HG02678 (cell line): Measurements from ENCODE around the gene TK1.
"Not testable (repeated sequence)": the region's sequence is repeated elsewhere in the genome, so short reads cannot be mapped to it uniquely, and the experiment has no call there.

Experiments
- ATAC-seq: cut with Tn5 transposase; IDR thresholded peaks from one replicate; pipeline ENCODE4 v1.9.1; 2021; ENCODE audit warnings: mild to moderate bottlenecking, moderate library complexity; ENCODE audit not compliant: unreplicated experiment

The TK1 gene

GRCh38 chr17:78154903-78155811 is 31.7 kb downstream of the TK1 start:
- ATAC-seq = peak; percentile 50

- no peak for ATAC-seq
Observed at GRCh38 chr17:78151514-78152008, 35.3 kb downstream of the TK1 start.

DNA sequence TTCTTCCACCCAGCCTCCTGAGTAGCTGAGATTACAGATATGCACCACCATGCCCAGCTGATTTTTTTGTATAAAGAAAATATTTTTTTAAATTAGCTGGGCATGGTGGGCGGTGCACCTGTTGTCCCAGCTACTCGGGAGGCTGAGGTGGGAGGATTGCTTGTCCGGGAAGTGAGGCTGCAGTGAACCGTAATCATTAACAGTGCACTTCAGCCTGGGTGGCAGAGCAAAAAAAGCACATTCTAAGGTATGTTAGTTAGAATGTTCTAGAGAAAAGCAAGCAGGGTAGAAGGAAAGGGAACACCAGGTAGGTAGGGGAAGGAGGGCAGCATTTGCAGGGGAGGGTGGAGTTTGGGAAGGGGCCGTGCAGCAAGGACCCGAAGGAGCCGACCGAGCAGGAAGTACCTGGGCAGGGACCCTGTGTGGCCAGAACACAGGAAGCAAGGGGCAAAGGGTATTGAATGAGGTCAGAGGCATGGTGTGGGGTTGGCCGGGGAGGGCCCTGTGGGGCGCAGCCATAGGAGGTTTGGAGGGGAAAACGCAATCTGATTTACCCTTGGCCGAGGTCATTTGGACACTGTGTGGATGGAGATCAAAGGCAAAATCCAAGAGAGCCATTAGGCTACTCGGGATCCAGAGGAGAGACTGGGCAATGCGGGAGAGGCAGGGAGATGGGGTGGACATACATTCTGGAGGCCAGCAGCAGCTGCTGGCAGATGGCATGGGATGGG is 38.4 kb downstream of the TK1 start:
- no peak for ATAC-seq

- ATAC-seq = peak; percentile 33
Observed at GRCh38 chr17:78147315-78147998, 39.4 kb downstream of the TK1 start.

GRCh38 chr17:78146881-78147280 is 40.0 kb downstream of the TK1 start:
- ATAC-seq = no peak

DNA sequence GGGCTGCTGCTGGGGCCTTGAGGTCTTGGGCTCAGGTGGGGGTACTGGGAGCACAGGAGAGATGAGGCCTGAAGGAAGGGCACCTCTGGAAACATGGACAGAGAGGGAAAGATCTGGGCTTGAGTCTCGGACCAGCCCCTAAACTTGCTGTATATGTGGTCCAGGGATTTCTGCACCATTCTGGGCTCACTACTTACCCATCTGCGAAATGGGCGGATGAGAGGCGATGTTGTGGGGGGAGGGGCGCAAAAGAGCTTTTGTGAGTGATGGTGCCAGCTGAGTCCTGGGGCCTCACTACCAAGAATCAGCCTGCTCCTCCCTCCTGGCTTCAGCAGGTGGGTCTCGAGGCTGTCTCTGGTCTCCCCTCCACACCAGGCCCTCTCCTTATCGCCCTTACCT is 40.4 kb downstream of the TK1 start:
- no peak for ATAC-seq

- ATAC-seq = no peak
Observed at GRCh38 chr17:78144736-78145641, 41.9 kb downstream of the TK1 start.

DNA sequence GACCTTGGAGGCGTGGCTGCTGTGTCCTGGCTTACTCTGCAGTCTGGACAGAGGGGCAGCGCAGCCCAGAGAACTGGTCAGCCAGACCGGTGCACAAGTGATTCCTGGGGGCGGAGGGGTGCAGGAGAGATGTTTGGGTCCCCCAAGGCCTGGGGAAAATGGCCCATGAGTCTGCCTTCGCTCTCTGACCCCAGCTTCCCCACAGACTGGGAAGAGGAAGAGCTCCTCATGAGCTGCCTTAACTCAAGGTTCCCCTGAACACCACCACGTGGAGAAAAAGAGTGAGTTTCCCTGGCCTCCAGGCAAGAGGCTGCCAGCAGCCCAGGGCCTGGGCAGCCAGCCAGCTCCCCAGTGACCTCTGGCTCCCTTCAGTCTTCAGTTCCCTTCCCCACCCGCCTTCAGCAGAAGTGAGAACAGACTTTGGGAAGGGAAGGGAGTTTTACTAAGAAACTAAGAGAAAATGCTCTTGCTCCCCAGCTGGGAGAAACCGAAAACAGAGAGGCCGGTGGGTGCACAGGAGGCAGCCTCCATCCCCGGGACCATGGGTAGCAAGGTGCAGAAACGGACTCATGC is 42.6 kb downstream of the TK1 start:
- ATAC-seq = no peak

- ATAC-seq = no peak
Observed at GRCh38 chr17:78143214-78144146, 43.4 kb downstream of the TK1 start.

DNA sequence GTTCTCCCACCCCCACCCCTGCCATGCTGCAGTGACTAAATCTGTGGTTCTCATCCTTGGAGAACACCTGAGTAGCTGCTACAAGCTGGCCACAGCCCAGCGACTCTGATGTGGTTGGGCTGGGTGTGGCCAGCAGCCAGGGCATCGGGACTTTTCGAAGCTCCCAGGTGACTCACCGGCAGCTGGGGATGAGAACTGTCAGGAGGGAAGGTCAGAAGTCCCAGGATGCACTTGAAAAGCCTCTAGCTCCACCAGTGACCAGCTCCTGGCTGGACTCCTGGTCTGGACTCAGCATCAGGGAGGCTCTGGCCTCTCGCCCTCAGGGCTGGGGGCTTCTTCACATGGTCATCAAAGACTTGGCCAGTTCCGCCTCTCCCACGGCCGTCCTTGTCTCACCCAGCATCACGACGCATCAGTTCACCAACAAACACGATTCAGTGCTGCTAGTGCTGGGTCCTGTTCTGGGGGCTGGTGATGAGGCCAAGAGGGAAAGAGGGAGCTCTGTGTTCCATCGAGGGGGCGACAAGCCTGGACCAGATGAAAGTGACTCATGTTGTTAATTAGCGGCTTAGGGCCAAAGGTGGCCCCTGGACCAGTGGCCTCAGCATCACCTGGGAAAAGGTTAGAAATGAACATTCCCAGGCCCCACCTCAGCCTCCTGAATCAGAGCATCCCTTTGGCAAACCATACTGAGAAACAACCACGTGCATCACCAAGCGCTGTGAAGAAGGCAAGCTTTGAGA is 44.6 kb downstream of the TK1 start:
- ATAC-seq = no peak

DNA sequence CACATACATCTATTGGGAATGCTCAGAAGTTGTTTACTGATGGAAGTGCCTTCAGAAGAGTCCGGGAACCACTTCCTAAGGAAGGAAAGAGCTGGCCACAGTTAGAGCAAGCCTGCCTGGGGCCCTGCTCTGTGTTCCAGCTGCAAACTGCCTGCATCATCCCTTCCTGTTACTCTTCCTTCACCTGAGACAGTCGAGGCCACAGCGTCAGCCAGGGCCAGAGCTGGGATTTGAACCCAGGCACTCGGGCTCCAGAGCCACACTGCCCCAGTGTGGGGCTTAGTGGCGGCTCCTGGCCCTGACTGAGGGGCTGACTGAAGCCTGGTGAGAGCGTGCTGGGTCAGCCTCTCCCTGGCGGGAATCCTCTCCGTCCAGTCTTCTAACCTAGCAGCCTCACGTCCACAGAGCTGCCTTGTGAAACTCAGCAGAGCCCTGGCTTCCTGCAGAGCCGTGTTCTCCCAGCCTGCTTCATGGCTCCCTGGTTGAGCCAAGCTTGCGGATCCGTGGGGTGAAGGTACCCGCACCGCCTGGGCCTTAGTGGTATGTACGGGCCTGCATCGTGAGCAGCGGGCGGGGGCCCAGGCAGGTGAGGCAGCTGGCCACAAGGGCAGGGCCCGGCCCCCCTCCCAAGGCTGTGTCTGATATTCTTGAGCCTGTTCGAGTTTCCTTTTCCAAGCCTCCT is 45.3 kb downstream of the TK1 start:
- no peak for ATAC-seq

DNA sequence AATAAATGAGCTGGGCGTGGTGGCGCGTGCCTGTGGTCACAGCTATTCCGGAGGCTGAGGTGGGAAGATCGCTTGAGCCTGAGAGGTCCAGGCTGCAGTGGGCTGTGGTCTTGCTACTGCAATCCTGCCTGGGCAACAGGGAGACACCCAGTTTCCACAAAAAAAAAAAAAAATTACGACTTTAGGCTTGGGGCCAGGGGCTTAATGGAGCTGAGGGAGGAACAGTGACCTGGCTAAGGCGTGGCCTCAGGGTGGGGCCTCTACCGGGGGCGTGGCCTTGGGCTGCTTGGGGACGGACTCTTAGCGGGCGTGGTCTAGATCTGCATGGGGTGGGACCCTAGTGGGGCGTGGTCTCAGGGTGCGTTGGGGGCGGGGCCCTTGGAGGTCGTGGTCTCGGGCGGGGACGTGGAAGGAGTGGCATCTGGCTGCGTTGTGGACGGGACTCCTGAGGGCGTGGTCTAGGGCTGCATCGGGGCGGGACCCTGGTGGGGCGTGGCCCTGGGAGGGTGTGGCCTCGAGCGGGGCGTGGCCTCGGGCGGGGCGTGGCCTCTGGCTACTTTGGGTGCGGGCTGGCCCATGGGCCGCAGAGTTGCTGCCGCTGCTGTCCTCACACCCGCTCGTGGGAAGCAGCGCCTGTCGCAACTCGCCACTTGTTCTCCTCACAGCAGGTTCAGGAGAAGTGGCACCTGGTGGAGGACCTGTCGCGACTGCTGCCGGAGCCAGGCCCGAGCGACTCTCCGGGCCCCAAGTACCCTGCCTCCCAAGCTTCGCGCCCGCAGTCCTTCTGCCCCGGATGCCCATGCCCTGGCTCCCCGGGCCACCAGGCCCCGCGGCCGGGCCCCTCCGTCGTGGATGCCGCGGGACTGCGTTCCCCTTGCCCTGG is 46.4 kb downstream of the TK1 start:
- peak; percentile 74 for ATAC-seq

DNA sequence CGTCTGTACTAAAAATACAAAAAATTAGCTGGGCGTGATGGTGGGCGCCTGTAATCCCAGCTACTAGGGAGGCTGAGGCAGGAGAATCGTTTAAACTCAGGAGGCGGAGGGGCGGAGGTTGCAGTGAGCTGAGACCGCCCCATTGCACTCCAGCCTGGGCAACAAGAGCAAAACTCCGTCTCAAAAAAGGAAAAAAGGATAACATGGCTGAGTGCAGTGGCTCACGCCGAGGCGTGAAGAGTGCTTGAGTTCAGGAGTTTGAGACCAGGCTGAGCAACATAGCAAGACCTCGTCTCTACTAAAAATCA is 47.0 kb downstream of the TK1 start:
- ATAC-seq = not testable (repeated sequence)

GRCh38 chr17:78138204-78139060 is 48.4 kb downstream of the TK1 start:
- no peak for ATAC-seq

DNA sequence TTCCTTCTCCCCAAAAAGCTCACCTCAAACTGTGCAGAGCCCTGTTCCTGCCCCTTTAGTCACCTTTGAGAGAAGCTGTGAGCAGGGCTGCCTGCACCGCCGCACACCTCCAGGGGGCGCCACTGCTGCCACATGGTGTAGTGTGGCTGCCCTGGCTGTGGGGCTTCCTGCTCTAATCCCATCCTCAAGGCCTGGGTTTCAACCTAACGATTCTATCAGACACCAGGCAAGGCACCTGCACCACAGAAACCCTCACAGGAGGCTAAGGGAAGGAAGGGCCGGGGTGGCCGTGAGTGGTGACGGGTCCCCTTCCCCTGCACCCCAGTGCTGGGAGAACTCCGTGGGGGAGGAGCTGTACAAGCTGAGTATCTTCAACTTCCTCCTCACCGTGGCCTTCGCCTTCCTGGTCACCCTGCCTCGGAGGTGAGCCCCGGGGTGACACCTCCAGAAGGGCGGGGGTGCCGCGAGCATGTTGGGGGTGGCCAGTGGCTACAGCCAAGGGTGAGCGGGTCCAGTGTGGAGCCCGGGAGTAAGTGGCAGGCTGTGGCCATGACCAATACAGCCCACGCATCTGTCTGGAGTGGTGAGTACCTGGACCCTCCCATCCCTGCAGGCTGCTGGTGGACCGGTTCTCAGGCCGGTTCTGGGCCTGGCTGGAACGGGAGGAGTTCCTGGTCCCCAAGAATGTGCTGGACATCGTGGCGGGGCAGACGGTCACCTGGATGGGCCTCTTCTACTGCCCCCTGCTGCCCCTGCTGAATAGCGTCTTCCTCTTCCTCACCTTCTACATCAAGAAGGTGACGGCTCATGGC is 49.3 kb downstream of the TK1 start:
- no peak for ATAC-seq
